OCI-LY7 (cell line): ENCODE results near the gene NOL4L. TPM values are rescaled to one million over a fixed set of nuclear protein-coding genes. Genes with fewer than 3 reads are reported as not detected.

Experiments used
- BruUV-seq: library from RNA; stranded (reverse); fragments of 400-500 nt; replicated peaks from 2 replicates; lab custom pipeline; 2021; lab: Mats Ljungman, UMichigan
- CTCF ChIA-PET: fragments of 300-600 bp; sonication (Branson Sonifier 250); formaldehyde crosslinking; loops from one replicate; lab custom pipeline; 2022; ENCODE audit warnings: antibody characterized with exemption; ENCODE audit not compliant: unreplicated experiment; lab: Charles Lee
- POLR2A ChIA-PET: fragments of 300-600 bp; sonication (Branson Sonifier 250); formaldehyde crosslinking; loops from one replicate; lab custom pipeline; 2022; ENCODE audit warnings: antibody characterized with exemption; lab: Charles Lee
- DNase-seq: peaks from one replicate; pipeline ENCODE4 v3.0.0-alpha.2; 2015; ENCODE audit warnings: low spot score
- H2AFZ ChIP-seq: fragments of 200-600 bp; sonication (generic), shearing (Covaris generic); 2 replicates; pipeline ENCODE4 v1.6.1; 2014; ENCODE audit warnings: mild to moderate bottlenecking, antibody characterized with exemption, low read length, moderate library complexity
- H3K27ac ChIP-seq: fragments of 200-600 bp; sonication (generic); 2 replicates; pipeline ENCODE4 v1.5.1; 2014; ENCODE audit warnings: mixed run types, low read depth, mild to moderate bottlenecking, moderate library complexity, low read length, inconsistent platforms; ENCODE audit not compliant: poor library complexity, severe bottlenecking
- H3K36me3 ChIP-seq: fragments of 200-600 bp; sonication (generic); 2 replicates; pipeline ENCODE4 v1.6.1; 2014; ENCODE audit warnings: mild to moderate bottlenecking, antibody characterized with exemption, low read length, moderate library complexity, mixed read lengths; ENCODE audit not compliant: insufficient read depth
- H3K4me1 ChIP-seq: fragments of 200-600 bp; sonication (generic); 2 replicates; pipeline ENCODE4 v1.5.1; 2014; ENCODE audit warnings: mild to moderate bottlenecking, low read length; ENCODE audit not compliant: insufficient read depth, poor library complexity, severe bottlenecking
- H3K4me2 ChIP-seq: fragments of 200-600 bp; sonication (generic); 2 replicates; pipeline ENCODE4 v1.6.1; 2014; ENCODE audit warnings: mild to moderate bottlenecking, low read length
- H3K4me3 ChIP-seq: fragments of 200-600 bp; sonication (generic); 2 replicates; pipeline ENCODE4 v1.5.1; 2014; ENCODE audit warnings: mild to moderate bottlenecking, low read depth, low read length; ENCODE audit not compliant: poor library complexity, severe bottlenecking
- H3K79me2 ChIP-seq: fragments of 200-600 bp; sonication (generic); 2 replicates; pipeline ENCODE4 v1.6.1; 2016; ENCODE audit warnings: low read depth, mild to moderate bottlenecking, low read length, moderate library complexity, mixed read lengths; ENCODE audit not compliant: insufficient read depth
- H3K9me2 ChIP-seq: fragments of 200-600 bp; sonication (generic); 2 replicates; pipeline ENCODE4 v1.6.1; 2016; ENCODE audit warnings: mild to moderate bottlenecking, low read length, mixed read lengths; ENCODE audit not compliant: insufficient read depth
- H3K9me3 ChIP-seq: fragments of 200-600 bp; sonication (generic); 2 replicates; pipeline ENCODE4 v1.6.1; 2014; ENCODE audit warnings: mild to moderate bottlenecking, mixed run types, low read length, mixed read lengths
- H4K20me1 ChIP-seq: fragments of 200-600 bp; sonication (generic); 2 replicates; pipeline ENCODE4 v1.6.1; 2014; ENCODE audit warnings: mild to moderate bottlenecking, antibody characterized with exemption, low read length, moderate library complexity, mixed read lengths; ENCODE audit not compliant: insufficient read depth
- CTCF ChIP-seq: fragments of 200-600 bp; sonication (generic); conservative IDR thresholded peaks from 2 replicates; pipeline ENCODE4 v1.5.1; 2014; ENCODE audit warnings: mild to moderate bottlenecking, antibody characterized with exemption, low read length, moderate library complexity, mixed read lengths
- EZH2phosphoT487 ChIP-seq: fragments of 200-600 bp; sonication (generic); IDR thresholded peaks from 2 replicates; pipeline ENCODE4 v1.6.1; 2018; ENCODE audit warnings: low read depth, borderline replicate concordance, mild to moderate bottlenecking, mixed run types, antibody characterized with exemption, low read length, moderate library complexity, mixed read lengths
- intact Hi-C: fragments of 100-400 bp; cut with micrococcal nuclease; formaldehyde crosslinking; loops from one replicate; pipeline ENCODE4 v1.10.0; 2022; ENCODE audit not compliant: unreplicated experiment
- total RNA-seq, 2 experiments: library from RNA; depleted of rRNA in 1 of 2; stranded (reverse); fragments of >200 nt in 1 of 2; shearing (Covaris generic) in 1 of 2; gene quantifications; 2 replicates each; pipeline ENCODE4 v1.2.3, GENCODE V29; 2014 to 2022

The NOL4L gene
- total RNA-seq, 2 experiments from 2014 or later, result 3.9 to 4.2 TPM

GRCh38 chr20:32406701-32407100 is 178.4 kb downstream of the NOL4L start:
- H3K27ac ChIP-seq, result no peak overlapping the region

GRCh38 chr20:32404017-32404416 is 181.1 kb downstream of the NOL4L start:
- Histone ChIP-seq H2AFZ (no peak overlapping the region), H3K36me3 (peaks cover 77% of the 10 kb centered on the region), H3K27ac (no peak overlapping the region), H3K79me2 (peaks cover 55% of the 10 kb centered on the region), H3K9me2 (no peaks in the 10 kb centered on the region), H4K20me1 (0 out of 2 replicates have a peak, but pooled peaks cover 4% of the 10 kb centered on the region), H3K9me3 (no peaks in the 10 kb centered on the region), H3K4me3 (no peak overlapping the region), H3K4me2 (no peak overlapping the region), H3K4me1 (no peaks in the 10 kb centered on the region)
- ChIA-PET POLR2A (interaction anchor here (0.6 to 2.0 kb wide), 2 partner anchors 16 to 101 kb away, joined by 3 to 5 read pairs; no protein-coding TSS in a partner anchor), CTCF (no interaction called here)
- intact Hi-C loops, result no loop called here
- no peak for DNase-seq
- no peak for TF ChIP-seq CTCF
- no peak for TF ChIP-seq EZH2phosphoT487
- BruUV-seq, result no TSS peak

More at GRCh38 chr20:32406701-32407100, 178.4 kb downstream of the NOL4L start:
- H4K20me1 ChIP-seq, result no peaks in the 10 kb centered on the region
- TF ChIP-seq EZH2phosphoT487, result no peak
- no peak for TF ChIP-seq CTCF
- no peak overlapping the region for H3K4me3 ChIP-seq
- H3K9me2 ChIP-seq, result no peaks in the 10 kb centered on the region
- no peak overlapping the region for H3K4me2 ChIP-seq
- no peaks in the 10 kb centered on the region for H3K9me3 ChIP-seq
- intact Hi-C loops, result no loop called here
- POLR2A ChIA-PET, result interaction anchor here (0.8 to 1.2 kb wide), 2 partner anchors 15 to 18 kb away, joined by 3 read pairs; no protein-coding TSS in a partner anchor
- peaks cover 46% of the 10 kb centered on the region for H3K79me2 ChIP-seq
- BruUV-seq, result no TSS peak
- H3K4me1 ChIP-seq, result no peaks in the 10 kb centered on the region
- peaks cover 65% of the 10 kb centered on the region for H3K36me3 ChIP-seq
- H2AFZ ChIP-seq, result no peak overlapping the region
- CTCF ChIA-PET, result no interaction called here
- no peak for DNase-seq

GRCh38 chr20:32400476-32400875 is 184.7 kb downstream of the NOL4L start:
- BruUV-seq, result no TSS peak

More at GRCh38 chr20:32400476-32400875, 184.7 kb downstream of the NOL4L start:
- POLR2A ChIA-PET, result interaction anchor here (0.6 to 1.5 kb wide), 7 partner anchors 9 to 48 kb away, joined by 3 to 6 read pairs (median 3); no protein-coding TSS in a partner anchor
- 0 out of 2 replicates have a peak, but pooled peaks cover 4% of the 10 kb centered on the region for H4K20me1 ChIP-seq
- intact Hi-C loops, result no loop called here
- peaks cover 74% of the 10 kb centered on the region for H3K36me3 ChIP-seq
- no peak overlapping the region for H3K4me2 ChIP-seq
- no peak overlapping the region for H3K27ac ChIP-seq
- DNase-seq, result no peak
- CTCF ChIA-PET, result no interaction called here
- no peak overlapping the region for H3K4me3 ChIP-seq
- H3K9me3 ChIP-seq, result no peaks in the 10 kb centered on the region
- H2AFZ ChIP-seq, result no peak overlapping the region
- TF ChIP-seq CTCF (no peak), EZH2phosphoT487 (no peak)
- H3K9me2 ChIP-seq, result no peaks in the 10 kb centered on the region
- H3K4me1 ChIP-seq, result no peaks in the 10 kb centered on the region
- peaks cover 73% of the 10 kb centered on the region for H3K79me2 ChIP-seq
